IgD-negative memory B cell (primary cell): ENCODE data around the gene CSGALNACT2. TPM values are rescaled to one million over a fixed set of nuclear protein-coding genes. Genes with fewer than 3 reads are reported as not detected.

Experiments
- H3K27ac Mint-ChIP-seq, 3 donors: one replicate each; pipeline ENCODE4 v1.8.0; 2020 to 2022; ENCODE audit warnings: mild to moderate bottlenecking in 3 of 3, mixed read lengths in 3 of 3, moderate library complexity in 1 of 3
- H3K27me3 Mint-ChIP-seq: one replicate; pipeline ENCODE4 v1.8.0; 2021; ENCODE audit warnings: mixed read lengths
- H3K36me3 Mint-ChIP-seq: one replicate; pipeline ENCODE4 v1.8.0; 2020; ENCODE audit warnings: mild to moderate bottlenecking, mixed read lengths
- H3K4me1 Mint-ChIP-seq, 3 donors: one replicate each; pipeline ENCODE4 v1.8.0; 2020 to 2022; ENCODE audit warnings: mixed read lengths in 3 of 3, mild to moderate bottlenecking in 1 of 3
- H3K4me3 Mint-ChIP-seq, 4 donors: one replicate each; pipeline ENCODE4 v1.8.0; 2020 to 2022; ENCODE audit warnings: mild to moderate bottlenecking in 4 of 4, mixed read lengths in 4 of 4, moderate library complexity in 3 of 4
- H3K9me3 Mint-ChIP-seq, 3 donors: one replicate each; pipeline ENCODE4 v1.8.0; 2020 to 2021; ENCODE audit warnings: mixed read lengths in 3 of 3, mild to moderate bottlenecking in 1 of 3
- polyA plus RNA-seq: library from polyadenylated mRNA; unstranded; fragments of 300-500 nt; fragmentation: Illumina TruSeq; gene quantifications from one replicate; pipeline ENCODE4 v1.2.3, GENCODE V29; 2021

Gene CSGALNACT2
- polyA plus RNA-seq, 1 donor from 2014 or later = 12.2 TPM

DNA sequence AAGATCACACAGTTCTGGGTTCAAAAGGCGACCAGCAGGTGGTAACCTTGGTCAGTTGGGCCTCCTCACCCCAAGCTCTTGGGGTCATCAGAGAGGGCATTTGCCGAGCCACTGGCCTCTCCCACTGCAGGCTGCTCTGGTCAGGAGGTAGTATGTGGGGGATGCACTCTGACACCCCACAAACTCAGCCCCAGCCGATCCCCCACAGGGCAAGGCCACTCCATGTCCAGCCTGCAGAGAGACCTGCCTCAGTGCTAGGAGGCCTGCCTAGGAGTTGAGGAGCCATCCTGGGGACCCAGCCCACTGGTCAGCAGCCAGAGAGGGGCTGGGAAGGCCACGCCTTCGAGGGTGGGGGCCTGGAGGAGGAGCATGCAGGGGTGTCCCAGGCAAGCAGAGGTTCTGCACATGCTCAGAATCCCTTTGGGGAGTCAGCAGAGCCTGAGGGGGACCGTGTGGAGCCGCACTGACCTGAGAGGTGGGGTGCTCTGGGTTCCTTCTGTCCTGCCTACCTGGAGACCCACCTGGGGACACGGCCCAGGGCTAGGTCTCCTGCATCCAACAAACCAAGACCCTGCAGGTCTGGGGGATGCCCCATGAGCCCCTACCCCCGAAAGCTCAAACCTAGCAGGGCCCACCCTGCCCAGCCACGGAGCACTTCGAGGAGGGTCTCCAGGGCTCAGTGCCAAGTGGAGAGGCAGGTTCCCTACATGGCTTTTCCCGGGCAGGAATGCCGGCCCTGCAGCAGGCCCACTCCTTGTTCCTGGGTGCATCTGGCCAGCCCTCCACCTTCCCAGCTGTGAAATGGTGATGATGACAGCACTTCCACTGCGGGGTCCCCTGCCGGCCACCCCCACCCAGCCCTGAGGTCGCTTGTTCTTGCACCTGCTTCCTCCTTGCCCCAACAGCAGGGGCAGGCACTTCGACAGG, 70.2 kb downstream of the CSGALNACT2 start:
- H3K4me1 Mint-ChIP-seq = peaks cover 0 to 3% (median 0%) of the 10 kb centered on the region in 3 donors
- H3K36me3 Mint-ChIP-seq = no peaks in the 10 kb centered on the region
- no peak overlapping the region for H3K4me3 Mint-ChIP-seq
- H3K9me3 Mint-ChIP-seq = no peaks in the 10 kb centered on the region
- no peak overlapping the region for H3K27ac Mint-ChIP-seq
- H3K27me3 Mint-ChIP-seq = peaks cover 2% of the 10 kb centered on the region

GRCh38 chr10:43209074-43209455, 70.8 kb downstream of the CSGALNACT2 start:
- no peaks in the 10 kb centered on the region for H3K36me3 Mint-ChIP-seq
- H3K27me3 Mint-ChIP-seq = peaks cover 2% of the 10 kb centered on the region
- H3K4me3 Mint-ChIP-seq = no peak overlapping the region
- H3K4me1 Mint-ChIP-seq = peaks cover 0 to 3% (median 0%) of the 10 kb centered on the region in 3 donors
- H3K9me3 Mint-ChIP-seq = no peaks in the 10 kb centered on the region
- H3K27ac Mint-ChIP-seq = no peak overlapping the region

DNA sequence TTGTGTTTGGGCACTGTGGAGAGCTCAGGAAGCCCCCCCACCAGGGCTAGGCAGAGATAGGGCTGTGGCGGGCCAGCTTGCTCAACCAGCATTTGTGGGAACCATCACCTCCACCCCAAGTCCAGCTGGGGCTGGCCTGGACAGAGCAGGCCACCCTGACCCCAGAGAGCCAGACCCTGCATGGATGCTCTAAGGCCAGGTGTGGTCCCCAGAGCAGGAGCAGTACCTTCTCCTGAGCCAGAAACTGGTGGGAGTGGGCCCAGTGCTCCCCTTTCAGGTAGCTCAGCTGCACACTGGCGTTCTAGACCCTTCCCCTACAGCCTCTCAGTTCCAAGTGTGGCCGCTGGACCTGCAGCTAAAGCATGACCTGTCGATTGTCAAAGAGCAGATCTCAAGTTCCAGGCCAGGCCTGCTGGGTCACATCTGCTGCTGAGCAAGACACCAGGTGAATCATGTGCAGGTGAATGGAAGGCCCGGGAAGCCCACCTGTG, 71.5 kb downstream of the CSGALNACT2 start:
- H3K9me3 Mint-ChIP-seq = no peaks in the 10 kb centered on the region
- H3K27ac Mint-ChIP-seq = no peak overlapping the region
- H3K36me3 Mint-ChIP-seq = no peaks in the 10 kb centered on the region
- H3K4me1 Mint-ChIP-seq = peaks cover 0 to 2% (median 0%) of the 10 kb centered on the region in 3 donors
- H3K4me3 Mint-ChIP-seq = no peak overlapping the region
- peaks cover 2% of the 10 kb centered on the region for H3K27me3 Mint-ChIP-seq

GRCh38 chr10:43210556-43210955, 72.3 kb downstream of the CSGALNACT2 start:
- peaks cover 3% of the 10 kb centered on the region for H3K27me3 Mint-ChIP-seq
- no peak overlapping the region for H3K27ac Mint-ChIP-seq
- H3K9me3 Mint-ChIP-seq = no peaks in the 10 kb centered on the region
- no peak overlapping the region for H3K4me3 Mint-ChIP-seq
- no peaks in the 10 kb centered on the region for H3K36me3 Mint-ChIP-seq
- H3K4me1 Mint-ChIP-seq = no peaks in the 10 kb centered on the region

DNA sequence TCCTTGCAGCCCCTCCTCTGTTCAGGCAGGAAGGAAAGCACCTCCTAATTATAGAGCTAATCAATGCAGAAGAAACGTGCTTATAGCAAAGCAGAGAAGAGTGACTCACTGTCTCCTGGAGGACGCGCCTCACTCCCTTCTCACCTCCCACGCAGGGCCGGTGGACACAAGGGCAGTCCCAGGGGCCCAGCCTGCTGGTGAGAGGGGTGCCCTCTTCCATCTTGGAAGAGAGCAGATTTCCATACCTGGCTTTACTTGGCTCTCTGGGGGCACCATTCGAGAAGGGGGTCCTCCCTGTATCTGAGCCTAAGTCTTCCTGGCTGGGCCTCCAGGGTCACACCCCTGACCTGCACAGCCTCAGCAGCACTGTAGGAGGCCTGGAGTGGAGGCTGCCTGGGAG, 72.8 kb downstream of the CSGALNACT2 start:
- no peaks in the 10 kb centered on the region for H3K36me3 Mint-ChIP-seq
- no peaks in the 10 kb centered on the region for H3K4me1 Mint-ChIP-seq
- H3K9me3 Mint-ChIP-seq = no peaks in the 10 kb centered on the region
- H3K27me3 Mint-ChIP-seq = peaks cover 4% of the 10 kb centered on the region
- no peak overlapping the region for H3K27ac Mint-ChIP-seq
- no peak overlapping the region for H3K4me3 Mint-ChIP-seq

DNA sequence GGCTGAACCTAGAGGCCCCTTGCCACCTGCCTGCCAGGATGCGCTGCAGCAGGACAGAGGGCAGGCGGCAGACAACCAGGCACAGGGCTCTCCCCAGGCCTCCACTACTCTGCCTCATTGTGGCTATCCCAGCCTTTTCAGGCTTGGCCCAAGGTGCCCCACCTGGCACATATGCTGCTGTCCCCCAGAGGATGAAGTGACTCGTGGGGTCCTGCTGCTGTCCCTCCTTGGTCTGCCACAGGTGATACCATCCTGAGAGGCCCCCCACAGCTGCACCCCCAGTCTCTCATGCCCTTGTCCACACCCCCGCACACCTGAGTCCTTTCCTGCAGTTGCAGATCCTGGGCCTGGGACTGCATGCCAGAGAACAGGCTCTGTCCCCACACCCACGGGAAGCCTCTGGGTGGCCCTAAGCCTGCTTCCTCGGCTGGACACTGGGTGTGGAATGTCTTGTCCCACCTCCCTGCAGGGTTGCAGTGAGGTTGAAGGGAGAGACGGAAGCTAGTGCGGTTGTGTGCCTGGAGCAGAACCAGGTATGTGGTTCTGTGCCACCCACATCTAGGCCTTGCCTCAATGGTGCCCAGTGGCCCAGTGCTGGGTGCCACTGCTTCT, 73.3 kb downstream of the CSGALNACT2 start:
- Mint-ChIP-seq H3K36me3 (no peaks in the 10 kb centered on the region), H3K27ac (no peak overlapping the region), H3K4me1 (no peaks in the 10 kb centered on the region), H3K4me3 (no peak overlapping the region), H3K9me3 (no peaks in the 10 kb centered on the region), H3K27me3 (peaks cover 4% of the 10 kb centered on the region)

GRCh38 chr10:43212043-43212721, 73.9 kb downstream of the CSGALNACT2 start:
- Mint-ChIP-seq H3K9me3 (no peaks in the 10 kb centered on the region), H3K36me3 (peaks cover under 1% of the 10 kb centered on the region), H3K27me3 (peaks cover 4% of the 10 kb centered on the region), H3K4me1 (no peaks in the 10 kb centered on the region), H3K27ac (no peak overlapping the region), H3K4me3 (no peak overlapping the region)

GRCh38 chr10:43214071-43214955, 76.1 kb downstream of the CSGALNACT2 start:
- H3K4me3 Mint-ChIP-seq = no peak overlapping the region
- H3K27ac Mint-ChIP-seq = no peak overlapping the region
- H3K36me3 Mint-ChIP-seq = peaks cover 2% of the 10 kb centered on the region
- H3K27me3 Mint-ChIP-seq = peaks cover 13% of the 10 kb centered on the region
- H3K9me3 Mint-ChIP-seq = no peaks in the 10 kb centered on the region
- H3K4me1 Mint-ChIP-seq = no peaks in the 10 kb centered on the region

DNA sequence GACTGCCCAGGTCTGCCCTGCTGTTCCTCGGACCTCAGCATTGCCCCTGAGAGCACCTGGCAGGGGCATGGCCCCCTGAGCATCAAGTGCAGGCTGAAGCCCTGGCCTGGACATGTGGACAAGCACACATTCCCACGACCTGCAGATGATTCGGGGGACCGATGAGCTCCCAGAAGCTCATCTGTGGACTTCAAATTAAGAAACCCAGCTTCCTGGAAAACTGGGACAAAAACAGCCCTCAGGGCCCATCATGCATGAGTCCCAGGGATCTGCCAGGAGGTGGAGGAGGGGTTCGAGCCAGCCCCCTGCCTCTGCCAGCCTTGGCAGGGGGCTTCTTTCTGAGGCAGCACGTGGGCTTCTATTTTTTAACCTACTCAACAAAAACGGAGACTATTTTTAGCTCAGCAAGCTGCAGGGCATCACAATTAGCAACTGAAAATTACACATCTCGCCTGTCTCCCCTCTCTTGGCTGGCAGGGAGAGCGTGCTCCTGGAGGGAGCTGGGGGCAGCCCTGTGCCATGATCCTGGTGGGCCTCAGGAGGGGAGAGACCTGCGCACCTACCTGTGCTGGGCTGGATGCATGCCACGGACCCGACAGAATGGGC, 76.8 kb downstream of the CSGALNACT2 start:
- peaks cover 17% of the 10 kb centered on the region for H3K27me3 Mint-ChIP-seq
- H3K27ac Mint-ChIP-seq = no peak overlapping the region

GRCh38 chr10:43215758-43216455, 77.7 kb downstream of the CSGALNACT2 start:
- Mint-ChIP-seq H3K36me3 (peaks cover 2% of the 10 kb centered on the region), H3K4me3 (no peak overlapping the region), H3K27me3 (peaks cover 19% of the 10 kb centered on the region), H3K9me3 (no peaks in the 10 kb centered on the region), H3K4me1 (no peaks in the 10 kb centered on the region), H3K27ac (peak overlapping the region in 1 of 3 donors; percentile 23)

More for the DNA sequence above, 76.8 kb downstream of the CSGALNACT2 start:
- no peak overlapping the region for H3K4me3 Mint-ChIP-seq
- peaks cover 2% of the 10 kb centered on the region for H3K36me3 Mint-ChIP-seq
- no peaks in the 10 kb centered on the region for H3K4me1 Mint-ChIP-seq
- no peaks in the 10 kb centered on the region for H3K9me3 Mint-ChIP-seq

- H3K9me3 Mint-ChIP-seq = no peaks in the 10 kb centered on the region
- peaks cover 0 to 2% (median 0%) of the 10 kb centered on the region in 3 donors for H3K4me1 Mint-ChIP-seq
- peaks cover 2% of the 10 kb centered on the region for H3K36me3 Mint-ChIP-seq
- peak overlapping the region in 1 of 3 donors; percentile 77 for H3K27ac Mint-ChIP-seq
- peaks cover 19% of the 10 kb centered on the region for H3K27me3 Mint-ChIP-seq
- no peak overlapping the region for H3K4me3 Mint-ChIP-seq
These were observed 78.8 kb downstream of the CSGALNACT2 start for GRCh38 chr10:43216931-43217562.

GRCh38 chr10:43217563-43218205, 79.4 kb downstream of the CSGALNACT2 start:
- Mint-ChIP-seq H3K27me3 (peaks cover 16% of the 10 kb centered on the region), H3K9me3 (no peaks in the 10 kb centered on the region), H3K4me1 (peaks cover 0 to 2% (median 0%) of the 10 kb centered on the region in 3 donors), H3K4me3 (no peak overlapping the region), H3K36me3 (peaks cover 2% of the 10 kb centered on the region), H3K27ac (peak overlapping the region in 1 of 3 donors; percentile 77)
